GM18526 (cell line): ENCODE measurements around the gene C10orf90.

ENCODE experiments used
- POLR2A ChIP-seq: IDR thresholded peaks from 3 replicates; pipeline ENCODE4 v1.6.1; 2011; ENCODE audit not compliant: insufficient read length; ENCODE audit errors: extremely low read depth

C10orf90 gene

GRCh38 chr10:126670056-126670894 lies at the start of gene C10orf90:
Gene C10orf90, minus strand, starts transcription at chr10:126670693. Its CDS starts 213 bp downstream, at chr10:126670480.
- TF ChIP-seq POLR2A, result no peak

- TF ChIP-seq POLR2A, result no peak
Observed at GRCh38 chr10:126716366-126716765, 45.9 kb upstream of the C10orf90 start.

- no peak for TF ChIP-seq POLR2A
Observed at GRCh38 chr10:126713594-126713993, 43.1 kb upstream of the C10orf90 start.

- TF ChIP-seq POLR2A, result no peak
Observed at GRCh38 chr10:126712681-126713080, 42.2 kb upstream of the C10orf90 start.

- TF ChIP-seq POLR2A, result no peak
Observed at GRCh38 chr10:126705951-126706565, 35.6 kb upstream of the C10orf90 start.

GRCh38 chr10:126705131-126705530 lies 34.6 kb upstream of the C10orf90 start:
- no peak for TF ChIP-seq POLR2A

- TF ChIP-seq POLR2A, result no peak
Observed at GRCh38 chr10:126704649-126705048, 34.2 kb upstream of the C10orf90 start.

GRCh38 chr10:126702181-126702580 lies 31.7 kb upstream of the C10orf90 start:
- no peak for TF ChIP-seq POLR2A

GRCh38 chr10:126701526-126701925 lies 31.0 kb upstream of the C10orf90 start:
- no peak for TF ChIP-seq POLR2A

GRCh38 chr10:126696684-126697083 lies 26.2 kb upstream of the C10orf90 start:
- no peak for TF ChIP-seq POLR2A

- TF ChIP-seq POLR2A, result no peak
Observed at GRCh38 chr10:126691456-126691855, 21.0 kb upstream of the C10orf90 start.

GRCh38 chr10:126690534-126690933 lies 20.0 kb upstream of the C10orf90 start:
- TF ChIP-seq POLR2A, result no peak

- no peak for TF ChIP-seq POLR2A
Observed at GRCh38 chr10:126689461-126689994, 19.0 kb upstream of the C10orf90 start.

- no peak for TF ChIP-seq POLR2A
Observed at GRCh38 chr10:126687121-126687606, 16.7 kb upstream of the C10orf90 start.

GRCh38 chr10:126686719-126687118 lies 16.2 kb upstream of the C10orf90 start:
- TF ChIP-seq POLR2A, result no peak

GRCh38 chr10:126686268-126686667 lies 15.8 kb upstream of the C10orf90 start:
- no peak for TF ChIP-seq POLR2A

GRCh38 chr10:126685756-126686155 lies 15.3 kb upstream of the C10orf90 start:
- no peak for TF ChIP-seq POLR2A
